CD4-positive, alpha-beta T cell treated with Interleukin-4 for 4 hours (primary cell): ENCODE results near the gene PAX3.
"Not testable (repeated sequence)": the region's sequence is repeated elsewhere in the genome, so short reads cannot be mapped to it uniquely, and the experiment has no call there.

Source experiments
- DNase-seq: peaks from one replicate; pipeline ENCODE4 v3.0.0-alpha.2; 2020

The PAX3 gene

DNA sequence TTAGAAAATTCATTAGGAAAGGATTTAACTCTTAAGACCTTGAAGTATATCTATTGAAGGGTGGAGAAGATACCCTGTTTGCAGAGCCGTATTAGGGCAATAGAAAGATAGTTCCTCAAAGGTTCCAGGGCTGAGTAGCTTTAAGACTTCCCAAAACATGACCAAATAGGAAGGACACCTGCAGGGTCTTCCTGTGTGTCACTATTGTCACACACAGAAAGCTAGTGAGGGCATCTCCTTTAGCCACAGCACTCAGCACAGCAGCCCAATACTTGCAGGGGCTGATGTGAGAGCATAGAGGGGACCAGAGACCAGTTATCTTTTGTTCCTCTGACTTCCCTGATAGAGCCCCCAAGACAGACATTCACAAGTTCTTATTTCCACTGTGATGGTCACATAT lies 93.7 kb downstream of the PAX3 start:
- DNase-seq: no peak

DNA sequence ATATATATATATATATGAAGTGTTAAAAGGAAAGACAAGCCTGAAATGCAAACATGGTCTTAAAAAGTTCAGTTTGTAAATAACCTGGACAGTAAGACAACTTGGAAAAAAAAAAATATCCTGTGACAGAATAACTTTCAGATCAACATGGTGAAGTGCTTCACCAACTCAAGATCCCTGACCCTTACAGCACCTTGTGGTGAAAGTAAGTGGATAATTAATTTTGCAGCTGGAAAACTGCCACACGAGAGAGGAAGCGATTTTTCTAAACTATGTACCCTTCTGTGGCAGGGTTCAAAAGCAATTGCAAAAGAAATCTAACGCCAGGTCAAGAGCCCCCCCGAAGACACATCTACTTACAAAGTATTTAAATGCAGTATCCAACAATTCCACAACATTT lies 95.8 kb downstream of the PAX3 start:
- no peak for DNase-seq

DNA sequence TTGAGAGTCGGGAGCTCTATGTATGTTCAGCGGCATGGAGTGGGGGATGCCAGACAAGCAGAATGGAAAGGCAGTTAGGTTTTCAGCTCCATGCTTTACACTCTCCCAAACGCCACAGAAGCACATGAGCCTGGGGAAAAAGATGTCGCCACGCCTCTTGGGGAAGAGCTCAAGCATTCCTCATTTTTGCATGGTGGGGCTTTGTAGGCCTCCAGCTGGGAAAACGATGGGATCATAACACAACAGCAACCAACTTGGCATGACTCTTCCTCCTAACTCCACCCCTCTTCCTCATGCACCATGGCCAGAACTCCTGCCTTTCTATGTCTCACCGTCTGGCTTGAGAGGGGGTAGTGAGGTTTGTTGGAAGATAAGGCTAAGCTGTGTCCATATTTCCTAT lies 102.6 kb downstream of the PAX3 start:
- DNase-seq: no peak

DNA sequence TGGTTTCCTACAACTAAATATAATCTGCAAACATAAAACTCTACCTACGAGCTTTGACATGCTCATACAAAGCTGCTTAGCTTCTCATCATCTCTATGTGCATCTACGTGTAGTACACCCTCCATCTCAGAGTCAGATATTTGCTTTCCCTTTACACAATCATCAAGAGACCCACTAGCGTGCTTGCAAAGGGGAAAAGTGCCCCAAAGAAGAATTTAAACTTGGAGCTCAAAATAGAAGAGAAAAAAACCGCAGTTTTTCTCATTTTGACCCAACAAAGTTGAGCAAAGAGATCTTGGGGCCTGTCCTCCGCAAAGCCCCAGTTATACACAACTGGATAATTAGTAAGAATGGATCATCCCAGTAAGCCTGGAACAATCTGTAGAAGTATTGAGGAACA lies 104.1 kb downstream of the PAX3 start:
- no peak for DNase-seq

DNA sequence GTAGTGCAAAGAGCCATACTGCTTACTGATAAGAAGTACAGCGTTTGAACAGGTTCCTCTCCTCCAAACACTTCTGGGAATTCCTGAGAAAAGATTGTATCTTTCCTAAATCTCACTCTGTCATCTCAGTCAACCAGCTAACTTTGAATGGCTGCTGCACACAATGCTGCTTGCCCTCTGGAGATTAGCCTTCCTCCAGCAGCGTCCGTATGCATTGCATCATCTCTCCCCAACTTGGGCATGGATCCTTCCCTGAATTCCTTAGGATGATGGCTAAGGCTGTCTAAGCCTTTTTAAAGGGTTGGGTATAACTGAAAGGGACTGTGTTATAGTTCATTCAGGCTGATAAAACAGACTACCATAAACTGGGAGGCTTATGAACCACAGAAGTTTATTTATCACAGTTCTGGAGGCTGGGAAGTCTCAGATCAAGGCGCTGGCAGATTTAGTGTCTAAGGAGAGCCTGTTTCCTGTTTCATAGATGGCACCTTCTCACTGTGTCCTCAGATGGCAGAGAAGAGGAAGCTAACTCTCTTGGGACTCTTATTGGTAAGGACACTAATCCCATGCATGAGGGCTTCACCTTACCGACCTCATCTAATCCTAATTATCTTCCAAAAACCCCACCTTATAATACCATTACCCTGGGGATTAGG lies 105.3 kb downstream of the PAX3 start:
- no peak for DNase-seq

DNA sequence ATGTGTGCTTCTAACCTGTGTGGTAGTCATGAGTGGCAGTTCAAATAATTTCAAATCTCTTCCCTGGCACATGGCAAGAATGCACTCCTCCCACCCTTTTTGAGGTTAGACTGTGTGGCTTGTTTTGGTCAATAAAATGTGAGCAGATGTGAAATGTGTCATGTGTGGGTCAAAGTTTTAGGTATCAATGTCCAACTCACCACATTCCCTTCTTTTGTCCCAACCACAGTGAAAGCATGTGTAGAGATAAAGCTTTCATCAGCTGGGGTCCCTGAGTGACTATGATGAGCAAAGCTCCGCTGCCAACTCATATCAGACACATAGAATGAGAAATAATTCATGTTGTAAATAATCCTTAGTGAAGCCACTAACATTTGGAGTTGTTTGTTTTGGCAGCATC lies 118.2 kb downstream of the PAX3 start:
- no peak for DNase-seq

DNA sequence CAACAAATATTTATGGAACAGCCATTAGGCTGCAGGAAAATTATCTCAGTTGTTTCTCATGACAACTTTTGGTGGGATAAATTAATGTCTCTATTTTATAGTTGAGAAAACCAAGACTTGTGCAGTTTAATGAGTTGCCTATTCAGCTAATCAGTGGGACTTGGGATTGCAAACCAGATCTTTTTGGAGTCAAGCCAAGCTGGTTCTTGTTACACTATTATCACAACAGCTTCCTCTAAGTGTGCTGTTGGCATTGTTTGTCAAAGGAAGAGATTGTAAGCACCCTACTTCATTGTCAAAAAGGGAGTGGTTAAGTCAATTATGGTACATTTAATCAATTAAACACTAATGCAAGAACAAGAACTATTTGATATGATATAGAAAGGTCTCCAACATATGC lies 119.2 kb downstream of the PAX3 start:
- no peak for DNase-seq

DNA sequence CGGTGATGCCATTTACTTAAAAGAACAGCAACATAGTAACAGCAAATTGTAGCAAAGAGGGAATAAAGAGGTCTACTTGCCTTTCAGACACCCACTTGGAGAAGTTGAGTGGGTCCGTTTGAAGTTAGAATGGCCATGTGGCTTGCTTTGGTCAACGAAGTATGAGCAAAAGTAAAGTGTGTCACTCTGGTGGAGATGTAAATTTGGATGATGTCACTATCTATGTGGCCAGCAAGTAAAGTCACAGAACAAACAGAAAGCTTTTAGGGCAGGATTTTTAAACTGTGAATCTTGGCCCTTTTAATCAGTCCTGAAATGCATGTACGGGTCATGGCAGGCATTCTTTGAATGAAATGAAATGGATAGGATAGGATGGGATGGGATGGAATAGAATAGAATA lies 120.3 kb downstream of the PAX3 start:
- DNase-seq: no peak

DNA sequence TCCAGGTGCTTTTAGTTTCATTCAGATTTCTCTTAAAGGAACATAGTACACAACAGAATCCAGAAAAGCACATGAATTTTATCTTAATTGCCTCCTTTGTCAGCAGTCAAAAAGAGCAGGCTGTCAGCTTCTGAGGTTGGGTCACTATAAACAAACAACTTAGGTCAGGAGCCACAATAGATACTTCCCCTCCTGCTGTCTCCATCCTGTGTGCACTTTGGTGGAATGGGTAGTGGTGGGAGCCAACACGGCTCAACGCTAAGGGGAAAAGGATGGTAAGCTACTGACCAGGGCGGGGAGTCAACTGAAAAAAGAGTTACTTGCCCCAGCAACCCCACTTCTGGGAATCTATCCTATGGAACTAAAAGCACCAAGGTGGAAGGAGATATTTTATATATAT lies 121.9 kb downstream of the PAX3 start:
- DNase-seq: no peak

DNA sequence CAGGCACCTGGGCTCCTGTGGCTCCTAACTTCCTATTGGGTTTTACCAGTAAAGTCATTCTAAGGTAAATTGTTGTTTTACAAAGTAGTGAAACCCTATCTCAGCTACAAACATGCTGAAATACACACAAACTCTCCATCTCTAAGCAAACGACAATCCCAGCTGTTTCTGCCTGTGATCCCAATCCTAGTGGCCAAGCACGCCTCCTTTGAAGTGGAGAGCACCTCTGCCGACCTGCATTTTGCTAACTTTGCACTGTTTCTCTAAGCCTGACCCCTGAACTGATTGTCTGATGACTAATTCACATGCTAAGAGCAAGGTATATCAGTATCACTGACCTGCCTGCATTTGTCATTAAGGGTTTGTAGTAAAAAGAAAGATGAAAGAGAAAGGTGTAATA lies 124.3 kb downstream of the PAX3 start:
- no peak for DNase-seq

DNA sequence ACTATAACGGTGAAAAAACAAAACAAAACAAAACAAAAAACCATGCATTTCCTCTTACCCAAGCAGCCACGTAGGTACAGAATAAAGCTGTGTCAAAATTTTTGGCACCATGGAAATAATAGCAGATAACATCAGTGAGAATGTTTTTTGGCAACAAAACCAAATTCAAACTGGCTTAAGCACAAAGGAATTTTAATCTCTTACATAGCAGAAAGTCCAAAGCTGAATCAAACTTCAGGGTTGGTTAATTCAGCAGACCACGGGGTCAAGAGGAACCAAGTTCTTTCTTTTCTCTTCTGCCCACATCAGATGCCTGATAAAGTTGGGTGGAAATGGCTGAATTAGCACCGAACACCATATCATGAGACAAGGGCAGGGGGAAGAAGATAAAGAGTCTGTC lies 129.5 kb downstream of the PAX3 start:
- no peak for DNase-seq

DNA sequence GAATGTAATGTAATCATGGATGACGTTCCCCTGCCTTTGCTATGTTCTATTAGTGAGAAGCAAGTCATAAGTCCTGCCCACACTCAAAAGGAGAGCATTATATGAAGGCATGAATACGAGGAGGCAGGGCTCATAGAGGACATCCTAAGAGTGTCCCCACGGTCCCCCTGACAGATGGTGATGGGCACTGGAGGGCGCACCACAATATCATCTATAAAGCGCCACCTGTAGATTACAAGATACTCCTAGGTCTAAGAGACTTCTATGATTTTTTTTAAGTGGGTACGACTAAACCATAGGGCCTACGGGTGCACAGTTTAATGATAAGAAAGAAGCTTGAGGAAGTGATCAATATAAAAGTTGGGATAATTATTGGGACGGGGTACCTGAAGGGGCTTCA lies 131.0 kb downstream of the PAX3 start:
- DNase-seq: no peak

DNA sequence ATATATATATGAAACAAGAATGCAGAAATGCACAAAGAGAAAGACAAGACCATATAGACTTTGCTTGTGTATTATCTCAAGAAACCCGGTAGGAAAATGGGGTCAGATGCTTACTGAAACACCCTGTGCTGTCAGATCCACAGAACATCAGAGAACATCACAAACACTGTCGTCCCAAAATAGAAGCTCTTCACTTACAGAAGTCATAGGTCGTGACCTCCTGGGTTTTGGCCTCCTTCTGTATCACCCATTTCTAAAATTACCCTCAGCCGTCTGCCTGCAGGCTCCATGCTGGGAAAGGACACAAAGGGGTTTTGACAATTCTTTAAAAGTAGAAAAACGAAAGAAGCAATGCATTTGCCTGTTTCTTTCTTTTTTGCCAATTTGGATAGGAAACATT lies 137.9 kb downstream of the PAX3 start:
- no peak for DNase-seq

DNA sequence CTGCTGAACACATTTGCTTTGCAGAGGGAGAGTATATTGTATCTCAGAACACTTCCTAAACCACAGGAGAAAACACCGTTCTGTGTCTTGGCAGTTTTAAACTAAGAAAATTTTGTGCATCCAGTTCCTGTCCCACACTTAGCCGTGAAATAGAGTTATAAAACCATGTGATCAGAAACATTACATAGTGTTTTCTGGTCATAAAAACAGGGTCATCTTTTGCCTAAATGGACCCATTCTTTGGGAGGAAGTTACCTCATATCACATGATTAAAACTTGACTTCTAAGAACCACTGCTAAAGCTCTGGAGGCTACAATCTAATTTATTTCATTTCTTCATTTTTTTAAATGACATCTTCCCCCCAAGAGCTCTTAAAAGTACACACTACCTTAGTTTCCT lies 138.7 kb downstream of the PAX3 start:
- no peak for DNase-seq

DNA sequence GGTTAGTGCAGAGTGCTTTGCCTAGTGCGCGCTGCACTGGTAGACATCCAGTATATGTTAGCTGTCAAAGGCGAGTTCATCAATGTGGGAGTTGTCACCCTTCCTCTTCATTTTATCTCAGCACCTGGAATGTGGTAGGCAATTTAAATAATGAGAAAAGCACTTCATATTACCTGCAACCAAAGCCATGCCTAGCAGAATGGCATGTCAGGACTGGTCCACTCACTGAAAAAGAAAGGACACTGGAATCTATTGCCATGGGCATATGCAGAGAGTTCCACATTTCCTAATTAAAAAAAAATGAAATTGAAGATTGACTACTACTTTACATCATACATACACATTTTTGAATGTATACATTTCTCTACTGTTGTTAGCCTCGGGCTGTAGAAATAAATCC lies 139.6 kb downstream of the PAX3 start:
- no peak for DNase-seq

DNA sequence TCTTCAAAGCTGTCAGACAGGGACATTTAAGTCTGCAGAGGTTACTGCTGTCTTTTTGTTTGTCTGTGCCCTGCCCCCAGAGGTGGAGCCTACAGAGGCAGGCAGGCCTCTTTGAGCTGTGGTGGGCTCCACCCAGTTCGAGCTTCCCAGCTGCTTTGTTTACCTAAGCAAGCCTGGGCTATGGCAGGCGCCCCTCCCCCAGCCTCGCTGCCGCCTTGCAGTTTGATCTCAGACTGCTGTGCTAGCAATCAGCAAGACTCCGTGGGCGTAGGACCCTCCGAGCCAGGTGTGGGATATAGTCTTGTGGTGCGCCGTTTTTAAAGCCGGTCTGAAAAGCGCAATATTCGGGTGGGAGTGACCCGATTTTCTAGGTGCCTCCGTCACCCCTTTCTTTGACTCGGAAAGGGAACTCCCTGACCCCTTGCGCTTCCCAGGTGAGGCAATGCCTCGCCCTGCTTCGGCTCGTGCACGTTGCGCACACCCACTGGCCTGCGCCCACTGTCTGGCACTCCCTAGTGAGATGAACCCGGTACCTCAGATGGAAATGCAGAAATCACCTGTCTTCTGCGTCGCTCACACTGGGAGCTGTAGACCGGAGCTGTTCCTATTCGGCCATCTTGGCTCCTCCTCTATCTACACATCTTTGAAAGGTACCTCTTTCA lies 143.7 kb downstream of the PAX3 start:
- not testable (repeated sequence) for DNase-seq
